Stimulated activated CD8-positive, alpha-beta memory T cell treated with anti-CD3 and anti-CD28 coated beads, Interleukin-4, amount 100 ng/mL, for 24 hours (primary cell): Measurements from ENCODE around the gene MBP.
"Not testable (repeated sequence)": the region's sequence is repeated elsewhere in the genome, so short reads cannot be mapped to it uniquely, and the experiment has no call there.

ENCODE experiments used
- DNase-seq: peaks from one replicate; pipeline ENCODE4 v3.0.0-alpha.2; 2020; ENCODE audit warnings: low read depth

The MBP gene

GRCh38 chr18:76970770-76971559 is 161.6 kb downstream of the MBP start:
- DNase-seq = no peak

- no peak for DNase-seq
Measured at GRCh38 chr18:76967721-76968472, 164.7 kb downstream of the MBP start.

GRCh38 chr18:76967299-76967698 is 165.3 kb downstream of the MBP start:
- not testable (repeated sequence) for DNase-seq

GRCh38 chr18:76965555-76966151 is 166.9 kb downstream of the MBP start:
- not testable (repeated sequence) for DNase-seq

GRCh38 chr18:76963936-76964335 is 168.6 kb downstream of the MBP start:
- no peak for DNase-seq

GRCh38 chr18:76962851-76963250 is 169.7 kb downstream of the MBP start:
- no peak for DNase-seq

- DNase-seq = no peak
Measured at GRCh38 chr18:76960528-76961035, 172.0 kb downstream of the MBP start.

GRCh38 chr18:76959605-76960004 is 173.0 kb downstream of the MBP start:
- DNase-seq = no peak

GRCh38 chr18:76958692-76959341 is 173.8 kb downstream of the MBP start:
- DNase-seq = no peak

- DNase-seq = no peak
Measured at GRCh38 chr18:76957384-76958355, 174.9 kb downstream of the MBP start.

GRCh38 chr18:76956648-76957047 is 175.9 kb downstream of the MBP start:
- no peak for DNase-seq

- no peak for DNase-seq
Measured at GRCh38 chr18:76955524-76956170, 176.9 kb downstream of the MBP start.

GRCh38 chr18:76953583-76954233 is 178.9 kb downstream of the MBP start:
- no peak for DNase-seq

GRCh38 chr18:76953156-76953555 is 179.4 kb downstream of the MBP start:
- no peak for DNase-seq

GRCh38 chr18:76952747-76953146 is 179.8 kb downstream of the MBP start:
- DNase-seq = no peak

- no peak for DNase-seq
Measured at GRCh38 chr18:76951456-76952247, 180.9 kb downstream of the MBP start.

GRCh38 chr18:76948345-76948744 is 184.2 kb downstream of the MBP start:
- no peak for DNase-seq

- not testable (repeated sequence) for DNase-seq
Measured at GRCh38 chr18:76944346-76944745, 188.2 kb downstream of the MBP start.
